GM12878 (cell line): ENCODE data around the gene ID3. TPM values are rescaled to one million over a fixed set of nuclear protein-coding genes. Genes with fewer than 3 reads are reported as not detected.

ENCODE experiments used
- ATAC-seq: fragments of 200-7000 bp; cut with Tn5 transposase; 3 replicates; pipeline ENCODE4 v1.9.1; 2020; ENCODE audit warnings: mild to moderate bottlenecking, moderate library complexity
- BruUV-seq: library from RNA; stranded (reverse); fragments of 400-500 nt; replicated peaks from 2 replicates; lab custom pipeline; 2021; lab: Mats Ljungman, UMichigan
- CTCF ChIA-PET: fragments of 300-600 bp; sonication (Branson Sonifier 250); formaldehyde crosslinking; extraction: SDS; loops from one replicate; lab custom pipeline; 2021; ENCODE audit warnings: inconsistent platforms; lab: Yijun Ruan, JAX
- POLR2A ChIA-PET: fragments of 350-600 bp; formaldehyde crosslinking; extraction: SDS; loops from one replicate; lab custom pipeline; 2021; ENCODE audit warnings: inconsistent platforms; lab: Charles Lee
- RAD21 ChIA-PET: fragments of 300-600 bp; sonication (Branson Sonifier 250); formaldehyde crosslinking; loops from one replicate; lab custom pipeline; 2023; ENCODE audit warnings: antibody characterized with exemption; ENCODE audit not compliant: unreplicated experiment; lab: Charles Lee
- SMC1A ChIA-PET: fragments of 300-600 bp; sonication (Branson Sonifier 250); formaldehyde crosslinking; loops from one replicate; lab custom pipeline; 2023; ENCODE audit not compliant: unreplicated experiment, uncharacterized antibody; lab: Charles Lee
- DNase-seq: peaks from one replicate; pipeline ENCODE4 v3.0.0-alpha.2; 2011; ENCODE audit warnings: low read depth, low spot score
- FAIRE-seq: peaks from 3 replicates; lab custom pipeline; 2011; peaks lifted over from hg19 to GRCh38; lab: Jason Lieb, UNC
- H2AFZ ChIP-seq: 2 replicates; pipeline ENCODE4 v1.6.0; 2011; ENCODE audit warnings: low read depth, low read length, control low read depth; ENCODE audit not compliant: control insufficient read depth
- H3K27ac ChIP-seq: 2 replicates; pipeline ENCODE4 v1.5.1; 2011; ENCODE audit warnings: control low read depth; ENCODE audit not compliant: control insufficient read depth, insufficient read depth
- H3K27me3 ChIP-seq, 2 experiments: replicated peaks in 1 of 2; 2 replicates each; pipeline versions ENCODE4 v1.6.0 to v1.6.1; 2011; ENCODE audit warnings: low read length in 1 of 2; ENCODE audit not compliant: control insufficient read depth in 2 of 2, insufficient read depth in 2 of 2
- H3K36me3 ChIP-seq, 2 experiments: 2 replicates each; pipeline ENCODE4 v1.5.1; 2011; ENCODE audit warnings: low read length in 1 of 2; ENCODE audit not compliant: control insufficient read depth in 2 of 2, insufficient read depth in 2 of 2
- H3K4me1 ChIP-seq: 2 replicates; pipeline ENCODE4 v1.6.1; 2011; ENCODE audit warnings: mild to moderate bottlenecking, low read length, moderate library complexity, mixed read lengths; ENCODE audit not compliant: control insufficient read depth, insufficient read depth
- H3K4me2 ChIP-seq: 2 replicates; pipeline ENCODE4 v1.6.0; 2011; ENCODE audit warnings: control low read depth; ENCODE audit not compliant: control insufficient read depth, insufficient read depth
- H3K4me3 ChIP-seq: fragments of 200-600 bp; sonication (generic); 2 replicates; pipeline ENCODE4 v1.5.1; 2016
- H3K79me2 ChIP-seq: 2 replicates; pipeline ENCODE4 v1.6.0; 2011; ENCODE audit warnings: low read length; ENCODE audit not compliant: control insufficient read depth, insufficient read depth
- H3K9ac ChIP-seq: 2 replicates; pipeline ENCODE4 v1.8.0; 2011; ENCODE audit warnings: low read length, control low read depth, mixed read lengths; ENCODE audit not compliant: control insufficient read depth, insufficient read depth
- H3K9me3 ChIP-seq: replicated peaks from 3 replicates; pipeline ENCODE4 v1.5.1; 2011; ENCODE audit warnings: mild to moderate bottlenecking, low read length; ENCODE audit not compliant: control insufficient read depth, insufficient read depth
- H4K20me1 ChIP-seq: 2 replicates; pipeline ENCODE4 v1.6.0; 2011; ENCODE audit not compliant: control insufficient read depth, insufficient read depth
- CREM ChIP-seq: IDR thresholded peaks from 2 replicates; pipeline ENCODE4 v1.6.1; 2014; ENCODE audit warnings: antibody characterized with exemption, low read depth
- EGR1 ChIP-seq, 2 experiments: IDR thresholded peaks; 1 replicate in 1 of 2; 2 replicates in 1 of 2; pipeline ENCODE4 v1.6.1; 2011 to 2012; ENCODE audit warnings: low read depth in 2 of 2, low read length in 2 of 2, borderline replicate concordance in 1 of 2, mild to moderate bottlenecking in 1 of 2, moderate library complexity in 1 of 2
- ETV6 ChIP-seq, 2 experiments: fragments of 450-650 bp in 1 of 2; IDR thresholded peaks in 1 of 2; conservative IDR thresholded peaks in 1 of 2; 2 replicates each; pipeline ENCODE4 v1.6.1; 2014; ENCODE audit warnings: antibody characterized with exemption in 1 of 2, borderline replicate concordance in 1 of 2, low read depth in 1 of 2, mild to moderate bottlenecking in 1 of 2, moderate library complexity in 1 of 2
- HDAC2 ChIP-seq: fragments of 200-600 bp; sonication (generic); IDR thresholded peaks from 2 replicates; pipeline ENCODE4 v1.6.1; 2017
- JUNB ChIP-seq: IDR thresholded peaks from 2 replicates; pipeline ENCODE4 v1.6.1; 2016; ENCODE audit warnings: antibody characterized with exemption, mild to moderate bottlenecking
- WGBS: methylation state at CpG from one replicate; pipeline ENCODE4 v1.1.6; 2016; ENCODE audit warnings: low lambda C conversion rate; ENCODE audit not compliant: insufficient replicate concordance, insufficient coverage; ENCODE audit errors: missing lambda C conversion rate; 5-methylcytosine and 5-hydroxymethylcytosine counted together
- in situ Hi-C: fragments of 300-500 bp; cut with MboI; formaldehyde crosslinking; loops from 9 replicates; pipeline ENCODE4 v1.14.3; 2018; ENCODE audit warnings: mixed read lengths
- intact Hi-C: fragments of 100-400 bp; cut with micrococcal nuclease; formaldehyde crosslinking; loops from one replicate; pipeline ENCODE4 v1.14.2; 2022; ENCODE audit not compliant: unreplicated experiment
- polyA plus RNA-seq, 11 experiments: library from polyadenylated mRNA; depleted of rRNA in 4 of 11; unstranded in 6 of 11; stranded (reverse) in 5 of 11; fragments of >200 nt; fragmentation: Nextera tagmentation in 4 of 11; fragmentation: Illumina TruSeq in 1 of 11; extraction: Ambion mirVana in 4 of 11; extraction: Trizol in 1 of 11; gene quantifications; 1 replicate in 1 of 11; 2 replicates in 10 of 11; pipeline versions ENCODE4 v1.2.1 to v1.2.3, GENCODE V29; 2011 to 2016; ENCODE audit warnings: inconsistent platforms in 2 of 11, missing spikeins in 2 of 11, low read depth in 1 of 11
- total RNA-seq, 4 experiments: library from RNA; depleted of rRNA in 3 of 4; stranded (reverse); fragments of >200 nt in 3 of 4; fragmentation: Illumina TruSeq in 1 of 4; extraction: Trizol in 1 of 4; gene quantifications; 2 replicates each; pipeline versions ENCODE4 v1.2.1 to v1.2.3, GENCODE V29; 2013 to 2021

The ID3 gene
- total and polyA plus RNA-seq, 10 of the 15 experiments (the other 5 are each of a cell fraction or from before 2014, with no cell fraction given) = 42.7 to 475 (median 207) TPM

DNA sequence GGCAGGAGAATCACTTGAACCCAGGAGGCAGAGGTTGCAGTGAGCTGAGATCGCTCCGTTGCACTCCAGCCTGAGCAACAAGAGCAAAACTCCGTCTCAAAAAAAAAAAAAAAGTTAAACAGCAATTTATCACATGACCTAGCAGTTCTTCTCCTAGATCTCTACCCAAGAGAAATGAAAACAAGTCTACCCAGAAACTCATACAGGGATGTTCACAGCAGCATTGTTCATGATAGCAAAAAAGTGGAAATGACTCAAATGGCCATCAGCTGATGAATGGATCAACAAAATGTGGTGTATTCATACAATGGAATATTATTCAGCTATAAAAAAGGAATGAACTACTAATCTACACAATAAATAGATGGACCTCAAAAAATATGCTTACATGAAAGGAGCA is 12.2 kb upstream of the ID3 start (continued):
- TF ChIP-seq CREM (no peak), HDAC2 (no peak), JUNB (no peak)

DNA sequence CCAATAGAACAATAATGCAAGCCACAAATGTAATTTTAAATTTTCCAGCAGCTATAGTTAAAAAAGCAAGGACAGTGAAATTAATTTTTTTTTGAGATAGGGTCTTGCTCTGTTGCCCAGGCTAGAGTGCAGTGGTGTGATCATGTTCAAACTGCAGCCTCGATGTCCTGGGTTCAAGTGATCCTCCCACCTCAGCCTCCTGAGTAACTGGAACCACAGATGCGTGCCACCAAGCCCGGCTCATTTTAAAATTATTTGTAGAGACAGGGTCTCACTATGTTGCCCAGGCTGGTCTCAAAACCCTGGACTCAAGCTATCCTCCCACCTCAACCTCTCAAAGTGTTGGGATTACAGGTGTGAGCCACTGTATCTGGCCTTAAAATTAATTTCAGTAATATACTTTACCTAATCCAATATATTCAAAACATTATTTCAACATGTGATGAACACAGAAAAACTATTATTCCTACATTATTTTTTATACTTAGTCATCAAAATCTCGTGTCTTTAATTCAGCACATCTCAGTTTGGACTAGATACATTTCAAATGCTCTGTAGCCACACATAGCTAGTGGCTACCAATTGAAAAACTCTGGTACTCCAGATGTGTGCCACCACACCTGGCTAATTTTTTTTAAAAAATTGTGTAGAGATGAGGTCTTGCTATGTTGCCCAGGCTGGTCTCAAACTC is 10.8 kb upstream of the ID3 start:
- 71% methylated on average over 4 of the region's 4 CpGs for WGBS
- no TSS peak for BruUV-seq
- in situ Hi-C loops (no loop called here), intact Hi-C loops (no loop called here)
- H3K4me1 ChIP-seq = peaks cover 31% of the 10 kb centered on the region
- FAIRE-seq (no peak), DNase-seq (no peak), ATAC-seq (no peak)
- H3K27ac ChIP-seq = no peak overlapping the region
- ChIA-PET SMC1A (interaction anchor here (0.7 to 16.8 kb wide), 6 partner anchors 13 to 65 kb away, joined by 3 to 419 read pairs (median 6); partner anchors contain the start of gene ID3), RAD21 (interaction anchor here (1.3 to 1.8 kb wide), 2 partner anchors 10 to 22 kb away, joined by 4 read pairs; partner anchors contain the start of gene ID3), POLR2A (interaction anchor here (0.6 to 14.7 kb wide), 4 partner anchors 10 to 226 kb away, joined by 3 to 271 read pairs (median 96); partner anchors contain the start of genes HNRNPR and ID3), CTCF (interaction anchor here (0.9 to 8.6 kb wide), 5 partner anchors 15 to 67 kb away, joined by 3 to 112 read pairs (median 10); partner anchors contain the start of gene ID3)
- H3K9ac ChIP-seq = no peak overlapping the region
- no peaks in the 10 kb centered on the region for H4K20me1 ChIP-seq
- no peak overlapping the region for H3K4me3 ChIP-seq
- H3K27me3 ChIP-seq = no peaks in the 10 kb centered on the region
- H3K79me2 ChIP-seq = no peaks in the 10 kb centered on the region
- no peaks in the 10 kb centered on the region for H3K36me3 ChIP-seq
- TF ChIP-seq EGR1 (IDR thresholded peaks at IDR 0.05; ENCODE audit: borderline replicate concordance in 1 of 2, low read depth in 2 of 2, low read length in 2 of 2) (no peak), ETV6 (conservative IDR thresholded peaks at IDR 0.05 in 1 of 2, IDR thresholded peaks at IDR 0.05 in 1 of 2; ENCODE audit: borderline replicate concordance in 1 of 2, low read depth in 1 of 2) (no peak)
- no peaks in the 10 kb centered on the region for H3K9me3 ChIP-seq
- H3K4me2 ChIP-seq = no peak overlapping the region
- H2AFZ ChIP-seq = no peak overlapping the region
